GM19023 (cell line): ENCODE data around the gene PAIP2B.
"Not testable (repeated sequence)": the region's sequence is repeated elsewhere in the genome, so short reads cannot be mapped to it uniquely, and the experiment has no call there.

Experiments used
- ATAC-seq: cut with Tn5 transposase; IDR thresholded peaks from one replicate; pipeline ENCODE4 v1.9.1; 2021; ENCODE audit warnings: mild to moderate bottlenecking, moderate library complexity; ENCODE audit not compliant: unreplicated experiment

Gene PAIP2B, protein sequence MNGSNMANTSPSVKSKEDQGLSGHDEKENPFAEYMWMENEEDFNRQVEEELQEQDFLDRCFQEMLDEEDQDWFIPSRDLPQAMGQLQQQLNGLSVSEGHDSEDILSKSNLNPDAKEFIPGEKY

DNA sequence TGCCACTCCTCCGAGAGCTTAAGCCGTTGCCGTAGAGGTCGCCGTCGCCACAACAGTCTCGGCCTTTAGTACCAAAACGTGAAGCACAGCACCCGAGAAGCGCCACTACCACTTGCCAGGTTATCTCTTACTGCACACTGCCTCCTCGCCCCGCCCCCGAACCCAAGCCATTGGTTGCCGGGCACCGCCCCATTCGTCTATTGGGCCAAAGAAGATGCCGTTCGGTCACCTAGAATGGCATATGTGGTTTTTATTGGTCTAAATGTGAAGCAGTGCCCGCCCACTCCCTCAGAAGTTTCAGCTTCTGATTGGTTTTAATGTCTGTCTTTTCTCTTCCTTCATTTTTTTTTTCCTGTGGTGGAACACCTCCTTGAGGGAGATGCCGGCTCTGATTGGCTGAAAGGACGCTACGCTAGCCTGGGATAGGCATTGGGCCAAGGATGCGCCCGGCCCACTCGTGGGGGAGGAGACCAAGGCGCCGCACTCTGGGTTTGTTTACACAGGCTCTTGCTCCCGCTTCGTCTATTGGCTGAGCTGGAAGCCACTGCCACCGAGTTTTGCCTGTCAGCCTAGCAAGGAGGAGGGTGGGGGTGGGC, at the start of gene PAIP2B:
TSS of gene PAIP2B (minus strand) at position 139 of the 596 bp plus-strand sequence. CDS start 24,514 bp downstream, outside the sequence.
- peak; percentile 95 for ATAC-seq

DNA sequence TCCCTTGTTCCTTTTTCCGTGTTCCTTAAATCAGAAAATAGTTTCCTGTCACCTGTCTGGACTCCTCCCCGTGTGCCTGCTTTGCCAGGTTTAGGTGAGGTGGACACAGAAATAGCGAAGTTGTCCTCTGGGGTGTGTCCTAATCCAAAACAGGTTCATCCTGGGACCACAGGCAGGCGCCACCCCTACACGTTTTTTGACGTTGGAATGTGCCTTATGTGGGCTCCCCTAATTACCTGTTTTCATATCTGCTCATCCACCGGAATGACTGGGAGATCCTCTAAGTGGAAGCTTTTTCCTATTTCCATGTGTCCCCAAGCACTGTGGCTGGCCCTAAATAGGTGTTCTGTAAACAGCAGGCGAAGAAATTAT, 49.0 kb upstream of the PAIP2B start:
- ATAC-seq: no peak

DNA sequence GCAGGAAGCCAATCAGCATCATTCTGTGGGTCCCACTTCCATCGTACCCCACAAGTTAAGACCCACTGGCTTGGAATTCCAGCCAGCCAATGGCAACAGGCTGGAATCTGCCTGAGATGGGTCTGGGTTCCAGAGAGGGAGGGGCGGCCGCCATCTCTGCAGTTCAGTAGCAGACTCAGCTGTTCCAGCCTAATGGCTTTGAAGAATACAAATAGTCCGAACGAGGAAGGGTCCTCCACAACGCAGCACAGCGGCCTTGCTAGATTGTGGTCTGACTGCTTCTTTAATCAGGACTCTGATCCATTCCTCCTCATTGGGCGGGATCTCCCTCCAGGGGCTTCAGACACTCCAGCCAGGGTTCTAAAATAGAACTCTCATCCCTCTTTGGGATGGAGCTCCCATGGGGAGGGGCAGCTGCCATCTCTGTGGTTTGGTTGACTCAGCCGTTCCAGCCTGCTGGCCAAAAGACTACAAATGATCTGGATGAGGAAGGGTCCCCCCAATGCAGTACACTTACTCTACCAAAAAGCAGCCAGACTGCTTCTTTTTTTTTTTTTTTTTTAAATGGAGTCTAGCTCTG, 42.7 kb upstream of the PAIP2B start:
- no peak for ATAC-seq

DNA sequence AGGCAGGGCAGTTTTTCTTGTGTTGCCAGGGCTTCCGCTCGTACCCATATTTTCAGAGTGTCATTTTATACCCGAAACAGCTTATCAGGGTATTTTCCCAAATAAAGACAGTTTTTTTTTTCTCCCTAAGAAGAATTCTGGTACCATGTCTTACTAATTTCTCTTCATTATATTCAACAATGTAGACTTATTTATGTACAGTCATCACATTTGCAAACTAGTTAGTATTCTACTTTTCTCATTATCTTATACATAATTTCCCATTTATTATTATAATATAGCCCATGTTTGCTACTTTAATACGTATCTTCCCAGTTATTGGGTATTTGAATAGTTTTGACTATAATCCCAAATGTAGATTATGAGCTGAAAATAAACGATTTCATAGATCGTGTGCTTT, 36.5 kb upstream of the PAIP2B start:
- no peak for ATAC-seq

DNA sequence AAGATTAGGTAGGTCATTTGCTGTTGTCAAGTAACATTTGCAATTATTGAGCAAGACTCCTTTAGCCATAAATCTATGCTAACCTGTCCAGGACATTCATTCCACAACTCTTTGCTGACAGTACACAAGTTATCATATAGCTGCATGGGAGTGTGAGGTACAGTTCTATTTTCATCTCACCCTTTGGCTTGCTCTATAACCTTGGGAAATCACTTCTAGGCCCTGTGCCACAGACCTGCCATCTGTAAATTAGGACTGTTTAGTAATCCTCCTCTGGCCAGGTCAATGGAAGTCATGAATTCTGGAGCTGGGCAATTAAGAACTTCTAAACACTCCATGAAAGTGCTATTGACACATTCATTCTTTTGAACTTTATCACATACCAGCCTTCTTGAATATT, 34.6 kb upstream of the PAIP2B start:
- ATAC-seq: no peak

DNA sequence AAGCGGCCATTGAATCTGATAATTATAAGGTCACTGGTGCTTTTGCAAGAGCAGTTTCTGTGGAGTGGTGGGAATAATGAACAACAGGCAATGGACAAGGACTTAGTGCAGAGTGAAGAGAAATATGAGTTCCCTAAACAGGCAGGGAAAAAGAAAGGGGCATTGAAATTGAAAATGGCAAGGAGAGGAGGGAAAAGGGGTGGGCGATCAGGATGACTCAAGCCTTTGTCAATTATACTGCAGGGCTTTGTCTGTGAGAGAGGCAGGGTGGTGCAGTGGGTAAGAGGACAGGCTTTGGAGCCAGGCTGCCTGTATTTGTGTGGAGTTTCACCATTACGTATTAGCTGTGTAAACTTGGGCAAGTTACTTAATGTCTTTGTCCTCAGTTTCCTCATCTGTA, 29.5 kb upstream of the PAIP2B start:
- no peak for ATAC-seq

DNA sequence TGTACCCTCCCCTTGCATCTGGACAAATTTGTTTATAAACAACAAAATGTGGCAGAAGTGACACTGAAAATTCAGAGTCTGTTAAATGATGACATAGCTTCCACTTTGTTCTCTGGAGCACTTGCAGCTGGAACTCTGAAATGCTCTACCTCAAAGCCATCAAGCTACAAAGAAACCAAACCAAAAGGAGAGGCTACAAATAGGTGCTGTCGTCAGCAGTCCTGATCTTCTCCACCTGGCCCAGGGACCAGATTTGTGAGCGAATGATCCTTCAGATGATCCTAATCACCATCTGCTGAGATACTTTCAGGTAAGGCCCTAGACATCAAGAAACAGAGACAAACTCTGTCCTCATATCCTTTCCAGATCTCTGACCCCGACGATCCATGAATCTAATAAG, 27.9 kb upstream of the PAIP2B start:
- no peak for ATAC-seq

DNA sequence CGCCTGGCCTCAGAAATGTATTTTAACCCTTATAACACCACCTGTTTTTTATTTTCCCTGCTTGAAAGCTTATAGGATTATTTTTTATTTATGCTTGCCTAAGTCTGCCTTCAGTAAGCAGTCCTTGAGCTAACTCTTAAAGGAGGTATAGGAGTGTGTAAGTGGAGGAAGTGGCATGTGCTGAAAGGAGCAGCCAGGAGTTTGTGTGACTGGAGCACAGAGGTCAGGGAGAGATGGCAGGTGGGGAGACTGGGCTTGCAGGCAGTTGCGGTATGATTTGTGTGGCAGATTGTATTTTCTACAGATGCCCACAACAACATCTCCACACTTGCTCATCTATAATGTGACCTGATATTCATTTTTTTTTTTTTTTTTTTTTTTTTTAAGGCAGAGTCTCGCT, 27.2 kb upstream of the PAIP2B start:
- ATAC-seq: no peak

DNA sequence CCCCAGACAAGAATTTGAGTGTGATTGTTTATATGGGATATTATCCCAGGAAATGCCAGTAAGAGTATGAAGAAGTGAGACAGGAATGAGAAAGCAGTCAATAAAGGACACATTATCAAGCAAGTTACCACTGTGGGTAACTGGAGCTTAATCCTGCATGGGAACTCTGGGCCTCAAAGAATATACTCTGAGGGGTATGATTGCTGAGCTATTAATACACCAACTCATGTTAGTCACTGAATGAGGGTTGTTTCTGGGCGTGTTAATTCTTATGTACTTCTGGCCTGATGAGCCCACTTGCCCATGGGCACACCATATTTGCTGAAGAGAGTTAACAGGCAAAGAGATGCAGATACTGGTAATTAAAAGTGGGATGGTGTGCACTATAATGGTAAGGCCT, 26.6 kb upstream of the PAIP2B start:
- ATAC-seq: no peak

DNA sequence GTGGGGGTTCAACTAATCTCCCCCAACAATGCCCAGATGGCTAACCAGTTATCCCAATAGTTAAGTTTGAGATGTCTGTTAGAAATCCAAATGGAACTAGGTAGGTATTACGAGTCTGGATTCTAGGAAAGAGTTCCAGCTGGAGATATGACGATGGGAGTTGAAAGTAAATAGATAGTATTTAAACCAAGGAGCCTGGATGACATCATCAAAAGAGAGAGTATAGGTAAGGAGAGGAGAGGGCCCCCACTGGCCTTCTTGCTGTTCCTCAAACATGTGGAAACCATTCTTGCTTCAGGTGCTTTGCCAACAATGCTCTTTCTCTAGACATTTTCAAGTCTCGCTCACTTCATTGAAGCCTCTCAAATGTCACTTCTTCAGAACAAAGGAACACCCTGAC, 26.0 kb upstream of the PAIP2B start:
- no peak for ATAC-seq

DNA sequence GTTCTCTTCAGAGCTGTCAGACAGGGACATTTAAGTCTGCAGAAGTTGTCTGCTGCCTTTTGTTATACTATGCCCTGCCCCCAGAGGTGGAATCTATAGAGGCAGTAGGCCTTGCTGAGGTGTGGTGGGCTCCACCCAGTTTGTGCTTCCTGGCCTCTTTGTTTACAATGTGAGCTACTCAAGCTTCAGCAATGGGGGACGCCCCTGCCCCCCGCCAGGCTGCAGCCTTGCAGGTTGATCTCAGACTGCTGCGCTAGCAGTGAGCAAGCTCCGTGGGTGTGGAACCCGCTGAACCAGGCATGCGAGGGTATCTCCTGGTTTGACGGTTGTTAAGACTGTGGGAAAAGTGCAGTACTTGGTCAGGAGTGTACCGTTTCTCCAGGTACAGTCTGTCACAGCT, 24.0 kb upstream of the PAIP2B start:
- no peak for ATAC-seq

DNA sequence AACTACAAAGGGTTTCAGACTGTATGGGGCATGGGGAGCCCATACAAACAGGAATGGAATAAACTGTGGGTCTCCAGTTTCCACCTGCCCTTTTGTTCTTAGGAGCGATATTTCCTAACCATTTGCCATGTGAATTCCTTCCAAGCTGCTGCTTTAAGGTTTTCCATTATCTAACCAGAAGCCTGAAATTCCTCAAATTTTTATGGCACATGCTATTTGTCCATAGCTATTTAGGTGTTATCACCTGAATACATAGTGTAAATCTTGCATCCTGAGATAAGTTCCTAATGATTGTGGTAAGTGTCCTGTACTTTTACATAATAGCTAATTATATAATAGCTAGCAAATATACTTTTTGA, 17.4 kb upstream of the PAIP2B start:
- no peak for ATAC-seq

DNA sequence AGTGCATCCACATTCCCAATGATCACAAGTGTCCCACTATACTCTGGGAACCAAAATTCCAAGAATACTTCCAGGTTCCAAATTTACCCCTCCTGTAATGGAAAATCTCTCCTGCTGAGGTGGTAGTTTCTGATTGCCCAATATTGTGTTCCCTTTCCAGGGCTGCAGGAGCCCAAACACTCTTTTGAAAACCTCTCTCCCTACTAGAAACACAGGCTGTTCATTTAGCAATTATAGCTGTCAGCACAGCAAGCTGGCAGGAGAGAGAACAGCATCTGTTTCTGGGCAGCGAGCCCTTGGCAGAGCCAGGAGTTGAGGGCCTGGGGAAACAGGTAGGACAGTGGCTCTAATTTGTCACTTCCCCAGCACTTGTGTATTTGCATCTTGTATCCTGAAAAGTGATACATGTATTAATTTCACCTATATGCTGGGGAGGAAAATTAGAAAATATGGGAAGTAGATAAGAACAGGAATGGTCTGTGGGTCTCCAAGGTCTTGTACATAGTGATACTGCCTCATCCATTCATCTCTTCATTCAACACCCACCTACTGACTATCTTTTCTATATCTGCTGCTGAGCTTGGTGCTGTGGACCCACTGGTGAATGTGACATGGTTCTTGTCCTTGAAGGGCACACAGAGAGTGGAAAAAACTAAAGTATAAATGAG, 16.9 kb upstream of the PAIP2B start:
- ATAC-seq: no peak

DNA sequence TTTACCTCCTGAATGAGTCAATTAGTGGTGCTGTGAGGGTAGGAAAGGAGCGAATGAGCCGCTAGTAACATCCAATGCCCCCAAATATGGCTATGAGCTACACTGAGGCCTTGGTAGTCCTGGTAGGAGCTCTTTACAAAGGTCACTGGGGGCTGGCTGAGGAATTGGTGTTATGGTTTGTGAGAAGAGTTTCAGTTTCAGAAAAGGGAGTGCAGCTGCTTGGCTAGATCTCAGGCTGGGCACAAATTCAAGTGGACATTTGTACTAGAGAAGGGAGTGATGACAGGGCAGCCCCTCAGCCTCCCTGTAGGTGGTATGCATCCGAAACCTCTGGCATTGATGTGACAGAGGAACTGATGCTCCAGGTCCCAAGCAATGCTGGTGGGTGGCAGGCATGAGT, 13.9 kb upstream of the PAIP2B start:
- ATAC-seq: no peak

DNA sequence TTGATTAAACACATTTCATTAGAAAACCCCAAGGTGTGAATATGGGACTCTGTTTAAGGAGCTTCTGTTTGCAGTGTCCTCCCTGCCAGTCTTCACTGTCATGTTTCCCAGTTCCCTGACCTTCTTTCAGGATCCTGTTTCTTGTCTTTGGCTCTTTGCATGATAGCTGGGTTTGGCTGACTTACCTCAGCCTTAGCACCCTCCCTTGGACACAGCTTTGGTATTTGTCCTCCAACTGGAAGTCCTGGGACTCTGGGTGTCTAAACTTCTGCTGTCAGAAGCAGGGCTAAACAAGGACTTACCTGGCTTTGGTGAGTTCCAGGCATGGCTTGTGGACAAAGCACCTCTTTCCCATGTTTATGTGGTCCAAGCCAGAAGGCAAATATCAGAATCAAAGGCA, 11.2 kb upstream of the PAIP2B start:
- ATAC-seq: no peak

DNA sequence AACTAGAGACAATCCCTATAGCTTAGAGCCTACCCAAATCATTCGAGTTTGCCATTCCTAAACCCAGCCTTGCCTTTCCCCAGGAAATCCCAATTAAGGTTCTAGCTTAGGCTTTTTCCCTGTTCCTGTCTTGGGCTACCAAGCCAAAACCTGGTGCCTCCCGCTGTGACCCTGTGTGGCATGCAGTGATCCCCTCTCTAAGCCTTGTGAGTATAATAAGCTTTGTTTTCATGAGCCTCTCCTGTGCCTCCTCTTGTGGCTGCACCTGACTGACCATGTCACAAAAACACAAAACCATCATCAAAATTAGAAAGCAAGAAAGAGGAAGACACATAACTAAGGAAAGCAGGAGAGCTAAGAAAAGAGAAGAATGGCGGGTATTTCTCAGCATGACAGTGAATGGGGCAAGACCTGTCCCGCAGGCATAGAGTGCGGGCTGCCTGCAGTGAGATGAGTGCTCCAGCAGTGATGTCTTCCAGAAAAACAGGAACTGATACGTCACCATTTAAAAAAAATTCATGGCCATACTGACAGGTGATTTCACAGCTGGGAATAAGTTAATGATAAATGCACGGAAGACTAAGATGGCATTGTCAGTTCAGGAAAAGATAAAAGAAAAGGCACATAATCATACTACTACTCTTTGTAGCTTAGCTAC, 9.2 kb upstream of the PAIP2B start:
- ATAC-seq: no peak

DNA sequence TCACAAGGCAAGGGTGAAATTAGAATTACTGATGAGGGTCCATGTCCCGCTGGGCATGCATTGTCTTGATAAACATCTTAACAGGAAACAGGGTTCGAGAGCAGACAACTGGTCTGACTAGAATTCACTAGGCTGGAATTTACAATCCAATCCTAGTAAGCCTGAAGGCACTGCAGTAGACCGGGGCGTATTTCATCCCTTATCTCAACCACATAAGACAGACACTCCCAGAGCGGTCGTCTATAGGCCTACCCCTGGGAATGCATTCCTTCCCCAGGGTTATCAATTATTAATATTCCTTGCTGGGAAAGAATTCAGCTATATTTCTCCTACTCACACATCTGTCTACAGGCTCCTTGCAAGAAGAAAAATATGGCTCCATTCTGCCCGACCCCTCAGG, 6.2 kb upstream of the PAIP2B start:
- not testable (repeated sequence) for ATAC-seq

DNA sequence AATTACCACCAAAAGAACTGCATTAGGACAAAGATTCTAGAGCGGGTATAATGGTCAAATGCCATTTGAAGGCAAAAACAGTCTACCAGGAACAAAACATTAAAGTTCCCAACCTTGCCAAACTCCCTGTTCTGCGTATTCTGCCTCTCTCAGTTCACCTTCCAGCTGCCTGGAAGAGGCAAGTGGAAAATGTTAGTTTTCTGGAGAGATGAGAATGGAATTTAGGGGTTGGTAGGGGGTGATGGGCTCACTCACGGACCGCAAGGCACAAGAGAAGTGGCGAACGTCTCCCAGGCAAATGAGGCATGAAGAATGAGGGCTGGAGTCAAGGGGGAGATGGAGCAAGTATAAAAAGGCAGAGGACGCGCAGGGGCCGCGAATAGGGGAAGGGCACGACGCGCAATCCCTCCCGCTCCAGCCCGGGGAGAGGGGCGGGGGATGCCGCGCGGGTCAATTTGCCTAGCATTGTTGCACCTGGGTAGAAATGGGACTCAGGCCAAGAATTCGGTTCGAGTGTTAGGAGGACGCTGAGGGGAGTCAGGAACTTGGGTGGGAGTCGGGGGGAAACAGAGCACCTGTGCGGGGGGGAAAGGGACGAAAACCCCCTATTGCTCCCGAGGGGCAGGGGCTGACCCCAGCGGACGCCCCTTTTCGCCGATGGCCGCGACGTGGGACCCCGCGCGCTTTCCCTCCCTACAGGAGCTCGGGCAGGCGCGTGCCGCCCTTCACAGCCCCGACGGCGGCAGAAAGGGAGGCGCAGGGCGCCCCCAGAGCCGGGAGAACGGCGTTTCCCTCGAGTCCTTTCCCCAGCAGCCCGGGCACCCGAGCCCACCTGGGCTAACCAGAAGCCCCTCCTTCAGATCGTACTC, 573 bp downstream of the PAIP2B start:
- ATAC-seq: peak; percentile 17

DNA sequence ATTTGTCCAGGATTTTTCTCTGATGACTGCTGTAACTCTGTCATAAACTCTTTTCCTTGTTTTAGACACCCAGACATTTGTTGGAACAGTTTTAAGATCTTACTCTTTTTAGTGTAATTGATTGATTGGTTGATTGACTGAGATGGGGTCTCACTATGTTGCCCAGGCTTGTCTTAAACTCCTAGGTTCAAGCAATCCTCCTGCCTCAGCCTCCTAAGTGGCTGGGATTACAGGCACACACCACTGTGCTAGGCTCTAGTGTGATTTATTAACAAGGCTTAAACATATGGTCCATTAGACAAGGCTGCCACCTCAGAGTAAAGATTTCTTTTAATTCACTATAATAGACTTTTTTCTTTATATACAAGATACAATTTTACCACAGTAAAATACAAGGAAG, 2.0 kb downstream of the PAIP2B start:
- no peak for ATAC-seq

DNA sequence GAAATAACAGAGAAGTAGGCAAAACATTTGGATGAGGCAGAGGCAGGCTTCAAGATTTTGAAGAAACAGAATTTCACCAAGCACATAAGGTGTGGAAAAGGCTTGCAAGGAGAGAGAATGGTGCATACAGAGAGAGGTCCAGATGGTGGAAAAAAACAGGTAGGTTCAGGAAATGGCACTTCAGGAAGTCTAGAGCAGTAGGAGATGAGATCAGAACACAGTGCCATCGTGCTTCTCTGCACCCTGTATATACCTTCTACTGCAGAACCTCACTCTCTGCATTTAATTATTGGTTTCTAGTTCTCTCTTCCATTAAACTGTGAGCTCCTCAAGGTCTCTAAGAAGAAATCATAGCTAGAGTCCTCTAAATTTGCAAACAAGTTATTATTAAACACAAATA, 2.4 kb downstream of the PAIP2B start:
- no peak for ATAC-seq

DNA sequence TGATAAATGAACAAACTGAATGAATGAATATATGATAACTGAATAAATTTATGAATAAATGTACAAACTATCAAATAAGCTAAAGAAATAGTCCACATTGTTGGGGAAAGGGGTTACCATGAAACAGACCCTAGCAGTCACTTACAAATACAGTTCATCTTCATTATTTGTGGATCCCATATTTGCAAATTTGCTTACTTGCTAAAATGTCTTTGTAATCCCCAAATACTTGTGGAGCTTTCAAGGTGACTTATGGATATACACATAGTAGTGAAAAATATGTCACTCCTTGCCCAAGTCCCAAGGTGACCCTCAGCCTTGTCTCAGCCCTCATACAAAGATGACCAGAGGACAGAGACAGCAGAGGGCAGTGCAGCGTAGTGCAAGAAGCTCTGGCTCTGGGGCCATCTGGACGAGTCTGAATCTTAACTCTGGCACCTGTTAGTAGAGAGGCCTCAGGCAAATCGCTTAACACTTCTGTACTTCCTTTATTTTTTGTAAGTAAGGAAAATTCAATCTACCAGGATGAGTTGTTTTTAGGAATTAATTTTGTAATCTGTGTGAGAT, 3.1 kb downstream of the PAIP2B start:
- no peak for ATAC-seq
